ENCODE measurements around the gene FAM53A. TPM values are rescaled to one million over a fixed set of nuclear protein-coding genes. Genes with fewer than 3 reads are reported as not detected.

FAM53A gene
- total and polyA plus RNA-seq, 8 donors, result 0.73 to 2.8 (median 1.8) TPM; not detected in 4

DNA sequence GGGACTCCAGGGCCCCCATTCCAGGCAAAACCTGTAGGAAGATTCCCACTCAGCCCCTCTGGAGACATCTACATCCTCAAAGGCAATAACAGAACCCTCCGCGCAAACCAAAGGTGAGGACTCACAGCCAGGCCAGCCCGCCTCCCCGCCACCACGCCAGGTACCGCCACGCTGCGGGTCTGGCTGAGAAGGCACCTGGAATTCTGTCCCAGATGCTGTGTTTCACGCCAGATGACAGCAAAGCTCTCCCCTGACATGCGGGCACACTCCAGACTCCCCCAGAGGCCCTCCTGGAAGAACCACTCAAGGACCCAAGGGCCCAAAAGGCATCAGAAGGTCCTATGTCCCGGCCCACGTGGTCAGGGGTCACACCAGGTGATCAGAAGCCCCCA is 59.6 kb downstream of the FAM53A start:
- TF ChIP-seq POLR2A (IDR thresholded peaks at IDR 0.05) (no peak), EP300 (IDR thresholded peaks at IDR 0.05) (no peak), POLR2AphosphoS5 (IDR thresholded peaks at IDR 0.05) (no peak)
- TF ChIP-seq, protein P1, sequence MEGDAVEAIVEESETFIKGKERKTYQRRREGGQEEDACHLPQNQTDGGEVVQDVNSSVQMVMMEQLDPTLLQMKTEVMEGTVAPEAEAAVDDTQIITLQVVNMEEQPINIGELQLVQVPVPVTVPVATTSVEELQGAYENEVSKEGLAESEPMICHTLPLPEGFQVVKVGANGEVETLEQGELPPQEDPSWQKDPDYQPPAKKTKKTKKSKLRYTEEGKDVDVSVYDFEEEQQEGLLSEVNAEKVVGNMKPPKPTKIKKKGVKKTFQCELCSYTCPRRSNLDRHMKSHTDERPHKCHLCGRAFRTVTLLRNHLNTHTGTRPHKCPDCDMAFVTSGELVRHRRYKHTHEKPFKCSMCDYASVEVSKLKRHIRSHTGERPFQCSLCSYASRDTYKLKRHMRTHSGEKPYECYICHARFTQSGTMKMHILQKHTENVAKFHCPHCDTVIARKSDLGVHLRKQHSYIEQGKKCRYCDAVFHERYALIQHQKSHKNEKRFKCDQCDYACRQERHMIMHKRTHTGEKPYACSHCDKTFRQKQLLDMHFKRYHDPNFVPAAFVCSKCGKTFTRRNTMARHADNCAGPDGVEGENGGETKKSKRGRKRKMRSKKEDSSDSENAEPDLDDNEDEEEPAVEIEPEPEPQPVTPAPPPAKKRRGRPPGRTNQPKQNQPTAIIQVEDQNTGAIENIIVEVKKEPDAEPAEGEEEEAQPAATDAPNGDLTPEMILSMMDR (IDR thresholded peaks at IDR 0.05), result no peak
- H3K36me3 ChIP-seq, result no peaks in the 10 kb centered on the region
- peaks cover 0 to 6% (median 0%) of the 10 kb centered on the region in 4 donors for H3K4me1 ChIP-seq
- no peaks in the 10 kb centered on the region for H3K9me3 ChIP-seq
- no peaks in the 10 kb centered on the region for H3K27me3 ChIP-seq
- 93 to 97% (median 94%) methylated on average over 5 to 12 of the region's 12 CpGs for WGBS, 5 donors
- intact Hi-C loops (cut with DNase I; ENCODE audit: low total_unique reads), result no loop called here
- DNase-seq, result no peak
- H3K27ac ChIP-seq, result no peak overlapping the region
- H3K4me3 ChIP-seq, result no peak overlapping the region

DNA sequence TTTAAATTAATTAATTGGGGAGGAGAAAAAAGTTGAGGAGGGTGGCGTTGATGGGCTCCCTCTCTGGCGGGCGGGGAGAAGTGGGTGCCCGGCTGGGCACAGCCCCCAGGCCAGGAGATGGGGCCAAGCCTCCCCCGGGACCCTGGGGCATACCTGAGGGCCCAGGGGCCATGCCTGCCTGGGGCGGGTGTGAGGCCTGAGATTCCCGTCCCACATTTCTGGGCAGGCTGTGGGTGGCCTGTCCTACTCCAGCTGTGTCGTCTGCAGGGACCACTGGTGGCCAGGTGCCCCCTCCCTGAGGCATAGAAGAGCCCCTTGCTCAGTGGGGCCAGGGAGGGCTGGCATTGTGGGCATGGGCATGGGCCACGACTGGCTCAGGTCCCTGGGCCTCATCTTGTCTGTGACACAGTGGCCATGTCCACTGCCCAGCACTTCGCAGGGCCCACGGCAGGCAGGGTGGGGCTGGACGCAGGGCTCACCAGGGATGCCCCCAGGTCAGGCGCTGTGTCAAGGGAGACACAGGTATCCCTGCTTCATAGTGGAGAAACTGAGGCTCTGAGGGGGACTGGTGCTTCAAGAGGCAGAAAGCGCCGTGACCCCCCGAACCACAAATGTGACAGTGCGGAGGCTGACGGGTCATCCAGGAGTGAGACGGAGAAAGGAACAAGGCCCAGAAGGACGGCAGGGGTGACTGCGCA is 60.1 kb downstream of the FAM53A start:
- Histone ChIP-seq H3K27ac (no peak overlapping the region), H3K4me1 (peaks cover 0 to 1% (median 0%) of the 10 kb centered on the region in 4 donors), H3K9me3 (no peaks in the 10 kb centered on the region), H3K27me3 (no peaks in the 10 kb centered on the region), H3K36me3 (no peaks in the 10 kb centered on the region), H3K4me3 (no peak overlapping the region)
- TF ChIP-seq EP300 (IDR thresholded peaks at IDR 0.05), result no peak
- TF ChIP-seq POLR2AphosphoS5 (IDR thresholded peaks at IDR 0.05), result no peak
- TF ChIP-seq, protein P1 (IDR thresholded peaks at IDR 0.05), result no peak
- intact Hi-C loops (cut with DNase I; ENCODE audit: low total_unique reads), result no loop called here
- 91 to 93% (median 93%) methylated on average over 16 to 21 of the region's 21 CpGs for WGBS, 5 donors
- DNase-seq, result no peak

DNA sequence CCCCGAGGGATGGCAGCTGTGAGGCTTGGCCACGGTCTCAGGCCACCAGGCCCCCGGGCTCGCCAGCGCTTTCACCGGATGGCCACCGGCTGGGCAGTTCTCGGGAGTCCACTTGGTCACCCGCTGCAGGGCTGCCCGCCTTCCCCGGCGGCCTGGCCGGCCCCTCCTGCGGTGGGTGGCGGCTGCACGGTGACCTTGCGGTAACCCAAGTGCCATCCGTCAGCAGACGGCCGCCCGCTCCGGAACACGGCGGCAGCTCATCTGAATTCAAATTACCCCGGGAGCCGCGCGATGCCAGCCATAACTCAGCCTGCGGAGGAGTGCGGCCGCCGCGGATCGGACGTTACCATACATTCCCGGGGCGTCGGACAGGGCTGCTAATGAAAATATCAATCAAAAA is 60.7 kb downstream of the FAM53A start:
- TF ChIP-seq, protein P1 (IDR thresholded peaks at IDR 0.05), result no peak
- TF ChIP-seq POLR2A (IDR thresholded peaks at IDR 0.05), result no peak
- no peak for TF ChIP-seq EP300 (IDR thresholded peaks at IDR 0.05)
- Histone ChIP-seq H3K4me1 (no peaks in the 10 kb centered on the region), H3K27ac (no peak overlapping the region), H3K4me3 (no peak overlapping the region), H3K9me3 (no peaks in the 10 kb centered on the region), H3K36me3 (no peaks in the 10 kb centered on the region), H3K27me3 (no peaks in the 10 kb centered on the region)
- WGBS, 5 donors, result 85 to 94% (median 90%) methylated on average over 21 to 38 of the region's 38 CpGs
- no peak for DNase-seq
- intact Hi-C loops (cut with DNase I; ENCODE audit: low total_unique reads), result no loop called here

DNA sequence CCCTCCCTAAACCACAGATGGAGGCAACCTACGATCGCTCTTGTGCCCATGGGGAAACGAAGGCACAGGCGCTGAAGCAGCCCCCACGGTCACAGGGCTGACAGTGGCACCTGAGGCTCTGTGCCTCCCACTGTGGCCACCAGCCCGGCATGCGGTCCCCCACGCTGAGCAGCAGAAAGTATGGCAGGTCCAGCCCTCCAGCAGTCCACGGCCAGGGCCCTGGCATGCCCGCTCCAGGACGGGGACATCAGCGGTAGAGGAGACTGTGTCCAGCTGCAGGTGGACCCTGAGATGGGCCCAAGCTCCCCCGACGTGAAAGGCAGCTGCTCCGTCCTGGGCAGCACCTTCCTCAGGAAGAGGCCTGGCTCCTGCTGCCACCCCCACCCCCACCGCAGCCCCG is 61.2 kb downstream of the FAM53A start:
- TF ChIP-seq, protein P1 (IDR thresholded peaks at IDR 0.05), result no peak
- no peak for TF ChIP-seq POLR2A (IDR thresholded peaks at IDR 0.05)
- no peak for TF ChIP-seq POLR2AphosphoS5 (IDR thresholded peaks at IDR 0.05)
- TF ChIP-seq EP300 (IDR thresholded peaks at IDR 0.05), result no peak
- WGBS, 5 donors, result 76 to 83% (median 82%) methylated on average over 7 to 17 of the region's 17 CpGs
- Histone ChIP-seq H3K9me3 (no peaks in the 10 kb centered on the region), H3K27me3 (no peaks in the 10 kb centered on the region), H3K4me1 (no peaks in the 10 kb centered on the region), H3K36me3 (no peaks in the 10 kb centered on the region), H3K27ac (no peak overlapping the region), H3K4me3 (no peak overlapping the region)
- intact Hi-C loops (cut with DNase I; ENCODE audit: low total_unique reads), result no loop called here
- no peak for DNase-seq
